GM13977 (cell line): ENCODE measurements around the gene RXRB.

ENCODE experiments used
- DNase-seq: peaks from one replicate; pipeline ENCODE4 v3.0.0; 2012; ENCODE audit warnings: low spot score
- CTCF ChIP-seq: IDR thresholded peaks from 2 replicates; pipeline ENCODE4 v1.5.1; 2012; ENCODE audit warnings: mild to moderate bottlenecking, control low read depth; ENCODE audit not compliant: insufficient read depth; ENCODE audit errors: extremely low read depth, missing control alignments
- in situ Hi-C: fragments of 300-500 bp; cut with MboI; formaldehyde crosslinking; loops from one replicate; pipeline ENCODE4 v1.12.0; 2022; ENCODE audit warnings: low sequenced_read_pairs, low pct_unique_long_range_greater_than_20kb, mixed read lengths, inconsistent platforms; ENCODE audit not compliant: unreplicated experiment

Gene RXRB

DNA sequence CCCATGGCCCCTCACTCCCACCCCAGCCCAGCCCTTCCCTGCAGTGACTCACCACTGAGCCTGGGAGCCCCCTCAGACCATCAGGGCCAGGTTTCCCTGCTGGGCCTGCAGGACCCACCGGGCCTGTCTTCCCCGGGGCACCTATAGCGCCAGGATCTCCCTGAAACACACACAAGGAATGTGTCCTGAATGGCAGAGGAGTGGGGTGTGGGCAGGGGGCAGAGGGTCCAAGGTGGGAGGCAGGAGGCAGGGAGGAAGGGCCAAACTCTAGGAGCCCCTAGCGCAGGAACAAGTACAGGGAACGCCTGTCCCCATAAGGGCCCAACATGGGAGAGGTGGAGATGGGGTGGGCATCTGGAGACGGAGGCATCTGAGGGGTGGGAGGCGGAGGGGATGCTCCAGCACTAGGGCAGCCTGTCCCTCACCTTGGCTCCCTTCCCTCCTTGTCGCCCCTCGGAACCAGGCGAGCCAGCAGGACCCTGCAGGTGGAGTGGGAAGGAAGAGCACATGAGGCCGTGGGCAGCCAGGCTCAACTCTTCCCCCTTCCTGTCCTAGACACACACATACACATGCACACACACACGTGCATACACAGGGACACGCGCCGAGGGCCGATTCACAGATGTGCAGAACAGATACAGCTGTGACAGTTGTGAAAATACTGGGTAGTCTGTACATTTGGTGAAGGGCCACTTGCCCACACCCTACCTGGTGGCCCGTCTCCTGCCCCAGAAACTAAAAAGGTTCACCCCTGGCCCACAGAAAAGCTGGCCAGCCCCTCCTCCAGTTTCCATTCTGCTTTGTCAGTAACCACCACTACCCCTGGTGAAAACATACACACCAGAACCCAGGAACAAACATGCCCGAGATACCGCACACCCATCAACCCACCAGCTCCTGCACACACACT is 32.8 kb downstream of the RXRB start:
- in situ Hi-C loops: no loop called here
- no peak for DNase-seq

DNA sequence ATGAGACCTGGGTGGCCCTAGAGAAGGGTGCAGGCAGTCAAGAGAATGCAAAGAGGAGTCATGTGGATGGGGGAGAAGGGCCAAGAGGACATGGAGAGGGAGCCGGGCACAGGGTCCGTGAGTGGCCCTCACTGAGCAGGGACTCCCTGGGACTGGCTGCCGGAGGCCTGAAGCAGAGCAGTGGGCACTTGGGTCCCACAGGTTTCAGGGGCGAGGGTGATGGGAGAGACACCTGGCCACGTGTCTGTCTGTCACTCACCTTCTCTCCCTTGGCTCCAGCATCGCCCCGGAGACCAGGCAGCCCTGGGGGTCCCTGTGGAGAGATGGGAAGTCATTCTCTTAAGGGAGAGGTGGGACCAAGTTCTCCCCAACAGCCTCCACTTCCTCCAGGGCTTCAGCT is 33.7 kb downstream of the RXRB start:
- no peak for DNase-seq
- no peak for TF ChIP-seq CTCF
- in situ Hi-C loops: no loop called here

More for the DNA sequence above, 32.8 kb downstream of the RXRB start:
- no peak for TF ChIP-seq CTCF

GRCh38 chr6:33166363-33166762 is 34.1 kb downstream of the RXRB start:
- no peak for TF ChIP-seq CTCF
- DNase-seq: no peak
- in situ Hi-C loops: no loop called here

DNA sequence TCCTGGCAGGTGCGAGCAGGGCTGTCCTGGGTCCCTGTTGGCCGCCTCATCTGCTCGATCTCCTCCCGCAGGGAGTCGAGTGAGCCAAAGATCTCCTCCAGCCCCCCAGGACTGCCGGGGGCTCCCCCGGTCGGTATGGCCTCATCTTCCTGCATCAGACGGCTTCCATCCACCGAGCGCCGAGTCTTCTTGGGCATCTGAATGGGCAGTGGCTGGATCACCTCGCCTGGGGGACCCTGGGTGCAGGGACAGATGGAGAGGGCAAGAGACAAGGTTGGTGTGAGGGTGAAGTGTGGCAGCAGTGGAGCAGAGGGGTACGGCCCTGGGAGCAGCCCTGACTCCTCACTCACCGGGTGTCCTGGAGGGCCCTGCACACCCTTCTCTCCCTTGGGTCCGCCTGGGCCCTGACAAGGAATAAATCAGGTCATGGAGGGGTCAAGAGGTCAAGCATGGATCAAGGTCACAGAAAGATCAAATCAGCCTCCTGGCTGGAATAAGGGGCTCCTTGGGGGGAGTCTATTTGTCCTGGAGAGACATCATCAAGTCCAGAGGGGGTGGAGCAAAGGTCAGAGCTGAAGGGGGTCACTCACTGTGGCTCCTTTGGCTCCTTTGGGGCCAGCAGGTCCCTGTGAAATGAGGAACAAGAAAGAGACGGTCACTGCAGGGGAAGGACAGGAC is 34.7 kb downstream of the RXRB start:
- in situ Hi-C loops: no loop called here
- no peak for DNase-seq

GRCh38 chr6:33164665-33165373 is 35.6 kb downstream of the RXRB start:
- TF ChIP-seq CTCF: no peak
- in situ Hi-C loops: no loop called here
- DNase-seq: no peak

More for the DNA sequence above, 34.7 kb downstream of the RXRB start:
- TF ChIP-seq CTCF: no peak

- no peak for TF ChIP-seq CTCF
- in situ Hi-C loops: no loop called here
- no peak for DNase-seq
These were observed 36.3 kb downstream of the RXRB start for GRCh38 chr6:33164176-33164575.
